Measurements from ENCODE around the gene LARGE1.

Gene LARGE1

DNA sequence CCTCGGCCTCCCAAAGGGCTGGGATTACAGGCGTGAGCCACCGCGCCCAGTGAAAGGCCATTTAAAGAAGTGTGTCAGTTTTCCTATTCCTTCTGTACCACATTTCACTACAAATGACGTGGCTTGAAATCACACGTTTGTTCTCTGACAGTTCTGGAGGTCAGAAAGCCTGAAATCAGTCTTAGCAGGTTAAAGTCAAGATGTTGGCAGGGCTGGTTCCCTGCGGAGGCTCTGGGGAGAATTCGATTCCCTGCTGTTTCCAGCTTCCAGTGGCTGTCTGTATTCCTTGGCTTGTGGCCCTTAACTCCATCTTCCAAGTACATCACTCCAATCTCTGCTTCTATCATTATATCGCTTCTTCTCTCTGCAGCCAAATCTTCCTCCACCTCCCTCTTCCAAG lies 383.2 kb downstream of the LARGE1 start:
- Histone ChIP-seq H3K4me3 (replicated peaks; ENCODE audit: insufficient read depth, low read length) (no peak overlapping the region), H3K27me3 (ENCODE audit: insufficient read depth, poor library complexity, severe bottlenecking) (no peaks in the 10 kb centered on the region), H3K27ac (replicated peaks) (no peak overlapping the region)
- TF ChIP-seq, protein P1, sequence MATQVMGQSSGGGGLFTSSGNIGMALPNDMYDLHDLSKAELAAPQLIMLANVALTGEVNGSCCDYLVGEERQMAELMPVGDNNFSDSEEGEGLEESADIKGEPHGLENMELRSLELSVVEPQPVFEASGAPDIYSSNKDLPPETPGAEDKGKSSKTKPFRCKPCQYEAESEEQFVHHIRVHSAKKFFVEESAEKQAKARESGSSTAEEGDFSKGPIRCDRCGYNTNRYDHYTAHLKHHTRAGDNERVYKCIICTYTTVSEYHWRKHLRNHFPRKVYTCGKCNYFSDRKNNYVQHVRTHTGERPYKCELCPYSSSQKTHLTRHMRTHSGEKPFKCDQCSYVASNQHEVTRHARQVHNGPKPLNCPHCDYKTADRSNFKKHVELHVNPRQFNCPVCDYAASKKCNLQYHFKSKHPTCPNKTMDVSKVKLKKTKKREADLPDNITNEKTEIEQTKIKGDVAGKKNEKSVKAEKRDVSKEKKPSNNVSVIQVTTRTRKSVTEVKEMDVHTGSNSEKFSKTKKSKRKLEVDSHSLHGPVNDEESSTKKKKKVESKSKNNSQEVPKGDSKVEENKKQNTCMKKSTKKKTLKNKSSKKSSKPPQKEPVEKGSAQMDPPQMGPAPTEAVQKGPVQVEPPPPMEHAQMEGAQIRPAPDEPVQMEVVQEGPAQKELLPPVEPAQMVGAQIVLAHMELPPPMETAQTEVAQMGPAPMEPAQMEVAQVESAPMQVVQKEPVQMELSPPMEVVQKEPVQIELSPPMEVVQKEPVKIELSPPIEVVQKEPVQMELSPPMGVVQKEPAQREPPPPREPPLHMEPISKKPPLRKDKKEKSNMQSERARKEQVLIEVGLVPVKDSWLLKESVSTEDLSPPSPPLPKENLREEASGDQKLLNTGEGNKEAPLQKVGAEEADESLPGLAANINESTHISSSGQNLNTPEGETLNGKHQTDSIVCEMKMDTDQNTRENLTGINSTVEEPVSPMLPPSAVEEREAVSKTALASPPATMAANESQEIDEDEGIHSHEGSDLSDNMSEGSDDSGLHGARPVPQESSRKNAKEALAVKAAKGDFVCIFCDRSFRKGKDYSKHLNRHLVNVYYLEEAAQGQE (IDR thresholded peaks at IDR 0.05; ENCODE audit: insufficient replicate concordance, low read depth): no peak
- TF ChIP-seq, protein P2, sequence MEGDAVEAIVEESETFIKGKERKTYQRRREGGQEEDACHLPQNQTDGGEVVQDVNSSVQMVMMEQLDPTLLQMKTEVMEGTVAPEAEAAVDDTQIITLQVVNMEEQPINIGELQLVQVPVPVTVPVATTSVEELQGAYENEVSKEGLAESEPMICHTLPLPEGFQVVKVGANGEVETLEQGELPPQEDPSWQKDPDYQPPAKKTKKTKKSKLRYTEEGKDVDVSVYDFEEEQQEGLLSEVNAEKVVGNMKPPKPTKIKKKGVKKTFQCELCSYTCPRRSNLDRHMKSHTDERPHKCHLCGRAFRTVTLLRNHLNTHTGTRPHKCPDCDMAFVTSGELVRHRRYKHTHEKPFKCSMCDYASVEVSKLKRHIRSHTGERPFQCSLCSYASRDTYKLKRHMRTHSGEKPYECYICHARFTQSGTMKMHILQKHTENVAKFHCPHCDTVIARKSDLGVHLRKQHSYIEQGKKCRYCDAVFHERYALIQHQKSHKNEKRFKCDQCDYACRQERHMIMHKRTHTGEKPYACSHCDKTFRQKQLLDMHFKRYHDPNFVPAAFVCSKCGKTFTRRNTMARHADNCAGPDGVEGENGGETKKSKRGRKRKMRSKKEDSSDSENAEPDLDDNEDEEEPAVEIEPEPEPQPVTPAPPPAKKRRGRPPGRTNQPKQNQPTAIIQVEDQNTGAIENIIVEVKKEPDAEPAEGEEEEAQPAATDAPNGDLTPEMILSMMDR (IDR thresholded peaks at IDR 0.05; ENCODE audit: insufficient read depth, low read length): no peak
- TF ChIP-seq GABPA (IDR thresholded peaks at IDR 0.05; ENCODE audit: low read depth): no peak
- no peak for TF ChIP-seq SPI1 (IDR thresholded peaks at IDR 0.05; ENCODE audit: borderline replicate concordance, low read depth)
- TF ChIP-seq POLR2AphosphoS5 (IDR thresholded peaks at IDR 0.05; ENCODE audit: low read depth): no peak
- no peak for DNase-seq (ENCODE audit: low read depth in 1 of 2, low spot score in 1 of 2)

DNA sequence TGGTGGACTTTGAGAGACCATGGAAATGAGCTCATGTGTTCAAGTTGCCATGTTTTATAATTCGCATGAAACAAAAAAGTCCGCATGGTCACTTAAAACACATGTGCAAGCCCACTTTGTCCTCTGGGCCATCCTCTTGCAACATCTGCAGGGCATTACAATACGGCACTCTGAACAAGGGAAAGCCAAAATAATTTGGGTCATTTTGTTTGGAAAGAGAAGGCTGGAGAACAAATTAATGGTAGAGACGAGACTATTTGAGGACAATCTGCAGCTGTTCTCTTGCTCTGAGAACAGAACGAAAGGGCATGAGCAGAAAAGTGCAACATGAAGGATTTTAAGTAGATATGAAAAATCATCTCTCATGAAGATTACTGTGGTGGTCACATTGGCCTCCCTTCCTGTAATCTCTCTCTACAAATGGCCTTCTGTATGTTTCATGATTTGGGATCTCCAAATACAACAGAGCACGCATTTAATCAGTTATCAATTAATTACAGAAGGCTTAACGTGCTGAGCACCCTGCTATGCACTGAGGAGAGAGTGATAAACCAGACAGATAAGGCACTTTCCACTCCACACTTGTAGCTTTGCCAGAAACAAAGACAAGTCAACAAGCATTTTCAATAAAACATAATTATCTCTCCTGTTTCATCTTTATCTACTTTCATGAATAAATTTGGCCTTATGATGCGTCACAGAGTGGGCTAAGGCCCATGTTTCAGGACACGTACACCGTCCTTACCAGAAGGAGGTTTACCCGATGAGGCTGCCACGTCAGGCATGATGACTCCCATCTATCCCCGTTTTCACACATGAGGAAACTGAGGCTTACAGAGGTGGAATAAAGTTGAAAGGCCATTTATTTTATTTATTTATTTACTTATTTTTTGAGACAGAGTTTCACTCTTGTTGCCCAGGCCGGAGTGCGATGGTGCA lies 384.1 kb downstream of the LARGE1 start:
- no peak overlapping the region for H3K27ac ChIP-seq (replicated peaks)
- TF ChIP-seq GABPA (IDR thresholded peaks at IDR 0.05; ENCODE audit: low read depth) (no peak), SPI1 (IDR thresholded peaks at IDR 0.05; ENCODE audit: borderline replicate concordance, low read depth) (no peak), POLR2AphosphoS5 (IDR thresholded peaks at IDR 0.05; ENCODE audit: low read depth) (no peak)
- TF ChIP-seq, protein P2 (IDR thresholded peaks at IDR 0.05; ENCODE audit: insufficient read depth, low read length): no peak
- TF ChIP-seq, protein P1 (IDR thresholded peaks at IDR 0.05; ENCODE audit: insufficient replicate concordance, low read depth): no peak
- no peak overlapping the region for H3K4me3 ChIP-seq (replicated peaks; ENCODE audit: insufficient read depth, low read length)
- no peak for DNase-seq (ENCODE audit: low read depth in 1 of 2, low spot score in 1 of 2)
- no peaks in the 10 kb centered on the region for H3K27me3 ChIP-seq (ENCODE audit: insufficient read depth, poor library complexity, severe bottlenecking)

DNA sequence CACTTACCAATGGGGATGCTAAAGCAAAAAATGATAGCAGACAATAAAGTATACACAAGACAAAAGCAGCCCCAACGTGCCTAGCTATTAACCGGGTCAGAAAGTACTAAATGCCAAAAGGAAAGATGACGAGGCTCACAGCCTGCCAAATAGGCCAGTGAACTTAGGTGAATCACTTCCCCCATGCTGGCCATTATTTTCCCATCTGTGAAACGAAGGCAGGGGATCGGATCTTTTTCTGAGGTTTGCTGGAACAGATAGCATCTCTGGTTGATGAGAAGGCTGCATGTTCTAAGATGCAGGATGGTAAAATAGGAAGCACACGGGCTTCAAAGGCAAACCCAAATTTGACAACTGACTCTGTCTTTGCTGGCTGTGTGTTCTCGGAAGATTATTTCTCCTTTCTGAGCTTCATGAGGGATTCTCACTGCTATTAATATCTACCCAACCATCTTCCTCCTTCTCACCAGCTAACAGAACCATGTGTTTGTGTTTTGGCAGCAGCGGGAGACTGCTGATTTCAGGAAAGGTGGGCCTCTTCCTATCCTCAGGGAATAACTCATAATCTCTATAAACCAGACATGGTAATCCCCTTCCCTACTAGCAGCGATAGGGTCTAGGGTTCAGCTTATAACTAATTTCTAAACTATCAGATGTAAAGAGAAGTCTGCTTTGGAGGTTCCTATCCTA lies 390.7 kb downstream of the LARGE1 start:
- TF ChIP-seq, protein P2 (IDR thresholded peaks at IDR 0.05; ENCODE audit: insufficient read depth, low read length): no peak
- TF ChIP-seq, protein P1 (IDR thresholded peaks at IDR 0.05; ENCODE audit: insufficient replicate concordance, low read depth): no peak
- no peak for TF ChIP-seq SPI1 (IDR thresholded peaks at IDR 0.05; ENCODE audit: borderline replicate concordance, low read depth)
- DNase-seq (ENCODE audit: low read depth in 1 of 2, low spot score in 1 of 2): no peak
- Histone ChIP-seq H3K27me3 (ENCODE audit: insufficient read depth, poor library complexity, severe bottlenecking) (no peaks in the 10 kb centered on the region), H3K4me3 (replicated peaks; ENCODE audit: insufficient read depth, low read length) (no peak overlapping the region), H3K27ac (replicated peaks) (no peak overlapping the region)
